HG03097 (cell line): ENCODE results near the gene COQ4.

Experiments used
- ATAC-seq: cut with Tn5 transposase; IDR thresholded peaks from one replicate; pipeline ENCODE4 v1.9.1; 2021; ENCODE audit not compliant: unreplicated experiment, low FRiP score

The COQ4 gene

GRCh38 chr9:128370752-128371629 lies 48.4 kb downstream of the COQ4 start, which contains the start of gene URM1:
URM1 (plus strand) TSS chr9:128371374; CDS start chr9:128371381, 7 bp downstream.
- peak; percentile 87 for ATAC-seq

- no peak for ATAC-seq
Measured at GRCh38 chr9:128371630-128372117, 49.0 kb downstream of the COQ4 start.

- no peak for ATAC-seq
Measured at GRCh38 chr9:128372188-128372641, 49.6 kb downstream of the COQ4 start.

- ATAC-seq = no peak
Measured at GRCh38 chr9:128372784-128373183, 50.1 kb downstream of the COQ4 start.

GRCh38 chr9:128374221-128374675 lies 51.6 kb downstream of the COQ4 start:
- no peak for ATAC-seq

DNA sequence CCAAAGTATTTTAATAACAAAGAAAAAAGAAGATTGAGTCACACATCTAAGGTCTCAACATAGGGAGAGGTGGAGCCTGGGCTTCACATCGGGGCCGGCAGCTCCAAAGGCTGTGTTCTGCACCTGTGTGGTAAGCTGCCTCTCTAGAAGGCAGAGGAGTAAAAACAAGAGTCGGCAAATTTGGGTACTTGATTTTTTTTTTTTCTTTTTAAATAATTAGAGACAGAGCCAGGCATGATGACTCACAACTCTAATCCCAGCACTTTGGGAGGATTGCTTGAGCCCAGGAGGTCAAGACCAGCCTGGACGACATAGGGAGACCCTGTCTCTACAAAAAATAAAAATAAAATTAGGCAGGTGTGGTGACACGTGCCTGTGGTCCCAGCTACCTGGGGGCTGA lies 53.2 kb downstream of the COQ4 start:
- ATAC-seq = no peak

GRCh38 chr9:128382261-128382660 lies 59.6 kb downstream of the COQ4 start:
- no peak for ATAC-seq

GRCh38 chr9:128383007-128383753 lies 60.5 kb downstream of the COQ4 start:
- no peak for ATAC-seq
